GM19238 (cell line): ENCODE data around the gene FBXO38.
A peak's percentile ranks its signal among the peaks of the same experiment; 100 is the strongest.

ENCODE experiments used
- DNase-seq: peaks from one replicate; pipeline ENCODE4 v3.0.0; 2011; ENCODE audit warnings: low spot score; ENCODE audit not compliant: insufficient read length

Gene FBXO38

DNA sequence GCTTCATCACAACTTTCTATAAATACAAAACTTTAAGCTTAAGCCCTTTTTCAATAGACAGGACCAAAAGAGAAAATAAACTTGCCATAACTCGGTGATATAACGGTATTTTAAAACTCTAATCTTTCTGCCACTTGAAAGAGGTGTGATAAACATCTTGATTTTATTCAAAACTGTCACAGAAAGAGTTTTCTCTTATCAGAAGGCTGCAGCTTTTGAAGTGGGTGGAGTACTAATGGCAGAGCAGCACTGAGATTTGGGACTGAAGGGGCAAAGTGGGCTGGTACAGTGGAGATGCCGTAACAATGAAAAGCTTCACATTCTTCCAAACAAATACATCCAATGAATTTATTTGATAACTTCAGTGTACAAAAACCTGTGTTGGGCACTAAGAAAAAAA, 92.5 kb downstream of the FBXO38 start:
- DNase-seq = no peak

DNA sequence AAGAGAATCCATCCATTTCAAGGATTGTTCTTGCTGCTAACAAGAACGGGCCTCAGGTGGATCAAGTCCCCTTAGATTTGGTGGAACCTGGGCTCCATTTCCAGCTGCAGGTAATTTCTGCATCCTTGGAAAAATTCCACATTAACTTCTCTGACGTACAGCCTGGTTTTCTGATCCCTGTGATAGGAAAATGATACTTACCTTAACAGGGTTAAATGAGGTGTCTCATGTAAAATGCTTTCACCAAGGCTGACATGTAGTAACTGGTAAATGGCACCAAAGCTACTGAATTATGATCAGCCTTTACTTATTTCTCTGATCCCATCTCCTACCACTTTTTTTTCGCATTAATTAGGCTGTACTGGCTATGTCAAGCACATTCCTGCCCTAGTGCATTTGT, 93.7 kb downstream of the FBXO38 start:
- DNase-seq = no peak

DNA sequence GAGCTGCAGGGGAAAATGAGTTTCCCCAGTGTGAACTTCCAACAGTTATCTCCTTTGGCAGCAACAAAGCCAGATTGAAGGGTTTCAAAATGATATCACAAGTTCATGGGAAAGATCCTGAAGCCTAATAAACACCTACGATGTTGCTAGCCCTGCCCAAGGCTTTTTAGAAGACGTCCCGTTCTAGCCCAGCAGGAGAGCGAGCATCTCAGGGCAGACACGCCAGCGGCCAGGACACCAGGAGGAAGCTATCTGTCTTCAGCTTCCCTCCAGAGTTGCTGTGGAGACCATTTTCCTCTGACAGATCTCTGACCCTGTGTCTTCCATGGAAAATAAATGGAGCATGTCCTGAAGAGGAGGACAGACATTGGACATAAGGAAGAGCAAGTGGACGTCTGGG, 98.4 kb downstream of the FBXO38 start:
- DNase-seq = no peak

DNA sequence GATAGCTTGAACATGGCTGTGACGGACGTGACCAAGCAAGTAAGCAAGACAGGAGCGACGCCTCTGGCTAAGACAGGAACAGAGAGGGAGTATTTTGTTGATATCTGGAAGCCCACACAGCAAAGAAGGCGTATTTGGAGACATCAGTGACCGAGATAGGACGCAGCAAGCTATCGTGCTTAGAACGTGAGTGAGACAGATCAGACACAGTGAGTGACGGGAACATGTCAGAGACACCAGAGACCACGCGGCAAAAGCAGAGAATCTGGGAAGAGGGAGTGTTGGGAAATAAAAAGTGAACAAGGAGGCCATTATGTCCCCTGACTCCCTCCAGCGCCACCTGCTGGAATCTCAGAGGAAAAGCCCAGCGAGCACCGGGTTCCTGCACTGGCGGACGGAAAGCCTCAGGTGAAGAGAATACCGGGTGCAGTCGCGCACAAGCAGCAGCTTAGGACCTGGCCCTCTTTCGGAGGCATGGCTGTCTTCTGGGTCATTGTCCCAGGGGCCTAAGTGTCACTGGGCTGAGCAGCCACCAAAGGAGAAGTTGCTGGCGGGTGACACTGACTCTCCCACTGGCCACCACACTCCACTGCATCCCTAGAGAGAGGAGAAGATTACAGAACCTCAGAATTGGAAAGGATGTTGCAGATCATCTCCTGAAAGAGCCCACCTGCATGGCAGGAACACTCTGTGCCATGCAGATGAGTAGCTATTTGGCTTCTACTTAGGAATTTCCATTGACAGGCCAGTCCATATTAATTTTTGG, 99.1 kb downstream of the FBXO38 start:
- peak; percentile 19 for DNase-seq

DNA sequence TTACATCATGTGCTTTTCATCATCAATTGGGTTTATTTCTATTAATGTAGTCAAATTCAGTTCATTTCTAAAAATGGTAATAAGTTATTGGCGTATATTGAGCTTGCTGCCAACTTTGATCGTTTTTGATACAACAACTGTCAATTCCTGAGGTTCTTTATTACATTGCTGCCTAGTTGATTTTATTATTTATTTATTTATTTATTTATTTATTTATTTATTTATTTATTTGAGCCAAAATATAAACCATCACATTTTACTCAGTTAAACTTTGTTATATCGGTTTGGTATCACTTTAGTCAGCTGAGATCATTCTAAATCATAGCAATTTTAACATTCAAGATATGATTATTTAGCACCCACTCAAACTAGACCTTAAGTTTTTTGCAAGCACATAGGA, 100.0 kb downstream of the FBXO38 start:
- DNase-seq = no peak

DNA sequence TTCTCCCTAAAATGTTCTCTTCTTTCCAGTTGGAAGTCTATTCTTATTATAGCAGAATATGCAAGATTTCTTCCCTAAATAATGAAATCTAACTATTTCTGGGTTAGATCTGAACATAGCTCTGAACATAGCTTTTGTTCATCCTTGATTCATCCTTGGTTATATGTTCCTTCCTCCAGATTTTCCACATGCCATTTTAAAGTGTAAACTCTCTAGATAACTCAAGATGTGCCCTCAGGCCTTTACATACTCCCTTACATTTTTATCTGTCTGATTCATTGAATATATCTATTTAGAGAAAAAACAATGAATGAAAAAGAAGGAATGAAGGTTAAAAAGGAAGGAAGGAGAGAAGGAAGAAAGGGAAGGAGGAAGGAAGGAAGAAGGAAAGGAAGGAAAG, 100.9 kb downstream of the FBXO38 start:
- no peak for DNase-seq

DNA sequence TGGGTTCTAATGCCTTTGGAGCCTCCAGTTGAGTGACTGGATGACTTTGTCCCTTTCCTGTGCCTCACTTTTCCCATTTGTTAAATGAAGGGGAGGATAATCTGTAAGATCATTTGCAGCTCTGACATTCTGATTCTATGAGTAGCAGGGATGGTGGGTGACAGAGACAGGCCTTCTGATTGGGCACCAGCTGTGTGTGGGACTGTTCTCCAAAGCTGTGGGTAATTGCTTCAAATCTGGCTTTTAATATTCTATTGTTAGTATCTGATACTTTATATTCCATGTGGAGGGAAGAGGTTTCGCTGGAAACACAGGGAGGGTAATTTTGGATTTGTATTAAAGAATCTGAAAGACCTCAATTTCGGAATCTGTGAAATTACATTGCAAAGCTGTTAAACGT, 102.7 kb downstream of the FBXO38 start:
- DNase-seq = no peak

DNA sequence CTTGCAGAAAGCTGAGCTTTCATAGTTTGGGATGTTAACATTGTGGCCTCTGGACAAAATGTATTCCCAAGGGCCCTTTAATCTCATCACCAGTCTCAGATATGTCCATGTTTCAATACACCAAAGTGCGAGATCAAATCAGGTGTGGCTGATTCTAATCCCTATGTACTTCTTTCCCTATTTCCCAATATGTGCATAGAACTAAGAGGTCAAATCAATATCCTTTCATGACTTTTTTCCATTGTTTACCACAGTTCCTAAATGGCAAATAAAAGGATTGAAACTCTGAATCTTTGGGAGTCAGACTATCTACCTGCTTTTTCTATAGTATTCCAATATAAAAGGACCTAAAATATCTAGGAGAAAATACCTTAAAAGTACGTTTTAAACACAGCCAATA, 105.0 kb downstream of the FBXO38 start:
- DNase-seq = no peak

DNA sequence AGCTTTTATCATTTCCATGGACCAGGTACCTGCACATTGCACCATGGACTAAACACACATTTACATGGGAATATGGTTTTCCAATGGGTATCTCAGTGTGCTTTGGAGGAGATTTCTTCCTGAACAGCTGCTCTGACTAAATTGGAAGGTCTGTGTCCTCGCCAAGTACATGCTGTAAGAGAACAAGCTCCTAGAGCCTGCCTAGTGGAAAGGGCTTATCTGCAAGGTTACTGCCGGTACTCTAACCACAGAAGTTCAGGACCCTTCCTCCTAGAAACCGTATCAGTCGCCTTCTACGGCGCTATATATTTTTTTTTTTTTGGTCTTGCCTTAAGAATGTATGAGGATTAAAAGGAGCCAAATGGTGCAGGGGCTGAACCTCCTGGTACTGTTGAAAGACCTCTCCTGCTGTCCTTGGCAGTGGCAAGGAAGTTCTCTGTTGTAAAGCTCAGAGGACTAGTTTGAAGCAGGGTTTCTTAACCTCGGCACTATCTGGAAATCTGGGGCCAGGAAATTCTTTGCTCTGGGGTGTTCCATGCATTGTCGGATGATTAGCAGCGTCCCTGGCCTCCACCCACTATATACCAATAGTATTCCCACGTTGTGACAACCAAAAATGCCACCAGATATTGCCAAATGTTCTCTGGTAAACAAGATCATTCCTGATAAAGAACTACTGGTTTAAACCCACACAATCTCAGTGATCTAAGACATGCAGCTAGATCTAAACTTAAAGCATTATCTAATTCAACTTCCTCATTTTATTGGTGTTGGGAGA, 107.4 kb downstream of the FBXO38 start:
- no peak for DNase-seq

DNA sequence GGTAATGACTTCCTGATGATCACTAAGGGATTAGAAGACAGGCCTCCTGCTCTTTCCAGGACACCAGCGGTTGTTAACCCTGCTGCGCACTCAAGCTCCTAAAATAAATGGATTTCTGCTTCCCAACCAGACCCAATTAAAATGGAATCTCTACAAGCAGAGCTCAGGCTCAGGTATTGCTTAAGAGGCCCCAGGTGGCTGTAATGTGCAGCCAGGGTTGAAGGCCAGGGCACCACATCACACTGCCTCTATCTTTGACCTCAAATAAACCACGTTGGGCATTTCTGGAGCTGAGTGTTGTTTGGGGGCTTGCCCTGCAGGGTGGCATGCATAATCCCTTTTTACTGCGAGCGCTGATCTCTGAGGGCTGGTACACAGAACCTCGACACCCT, 108.0 kb downstream of the FBXO38 start:
- DNase-seq = no peak

DNA sequence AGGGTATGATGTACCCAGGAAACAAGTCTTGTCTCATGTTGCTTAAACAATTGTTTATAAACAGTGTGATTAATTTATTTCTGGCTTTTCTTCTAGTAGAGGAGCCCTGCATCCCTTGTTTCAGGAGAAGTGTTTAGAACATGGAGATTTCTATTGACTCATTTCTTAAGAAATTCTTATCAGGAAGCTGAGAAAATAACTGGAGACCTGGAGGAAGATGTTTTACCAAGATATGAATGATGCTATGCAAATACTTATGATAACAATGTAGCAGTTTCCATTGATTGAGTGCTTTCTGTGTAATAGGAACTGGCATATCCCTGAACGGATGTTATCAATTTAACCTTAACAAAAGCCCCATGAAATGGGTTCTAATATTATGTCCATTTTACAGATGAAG, 108.6 kb downstream of the FBXO38 start:
- DNase-seq = no peak
